Body of pancreas (tissue), 4 donors: ENCODE data around the gene NAA38.

Experiments used
- CTCF ChIP-seq, 7 experiments: fragments of 450-650 bp in 4 of 7; fragments of 200-600 bp in 3 of 7; sonication (generic) in 3 of 7; IDR thresholded peaks; one replicate each; pipeline ENCODE4 v1.5.1; 2016 to 2019; ENCODE audit warnings: antibody characterized with exemption in 7 of 7
- POLR2A ChIP-seq, 3 donors: fragments of 450-650 bp; IDR thresholded peaks; one replicate each; pipeline ENCODE4 v1.6.1; 2016; ENCODE audit warnings: antibody characterized with exemption in 3 of 3, mild to moderate bottlenecking in 2 of 3

GRCh38 chr17:7883781-7884386, 26.5 kb upstream of the NAA38 start:
- TF ChIP-seq CTCF (IDR thresholded peaks at IDR 0.05), result no peak
- TF ChIP-seq POLR2A (IDR thresholded peaks at IDR 0.05), result no peak
